DND-41 (cell line): ENCODE data around the gene ITGB3BP.

Experiments used
- CTCF ChIP-seq: IDR thresholded peaks from 2 replicates; pipeline ENCODE4 v1.5.1; 2012; ENCODE audit warnings: borderline replicate concordance, low read length, moderate library complexity, mild to moderate bottlenecking; ENCODE audit not compliant: poor library complexity, severe bottlenecking; ENCODE audit errors: extremely low read depth
- EZH2 ChIP-seq: IDR thresholded peaks from 3 replicates; pipeline ENCODE4 v1.6.1; 2012; ENCODE audit warnings: borderline replicate concordance, low read depth, mild to moderate bottlenecking, moderate library complexity, low read length, inconsistent platforms; ENCODE audit not compliant: severe bottlenecking

GRCh38 chr1:63532727-63533126 is 9.7 kb upstream of the ITGB3BP start:
- TF ChIP-seq CTCF: no peak
- TF ChIP-seq EZH2: no peak
